Globus pallidus (tissue), 1 donor: ENCODE measurements around the gene SNIP1.
"Not testable (repeated sequence)": the region's sequence is repeated elsewhere in the genome, so short reads cannot be mapped to it uniquely, and the experiment has no call there.

Experiments used
- DNase-seq: peaks from one replicate; pipeline ENCODE4 v3.0.0-alpha.2; 2015; ENCODE audit warnings: low spot score

SNIP1 gene

DNA sequence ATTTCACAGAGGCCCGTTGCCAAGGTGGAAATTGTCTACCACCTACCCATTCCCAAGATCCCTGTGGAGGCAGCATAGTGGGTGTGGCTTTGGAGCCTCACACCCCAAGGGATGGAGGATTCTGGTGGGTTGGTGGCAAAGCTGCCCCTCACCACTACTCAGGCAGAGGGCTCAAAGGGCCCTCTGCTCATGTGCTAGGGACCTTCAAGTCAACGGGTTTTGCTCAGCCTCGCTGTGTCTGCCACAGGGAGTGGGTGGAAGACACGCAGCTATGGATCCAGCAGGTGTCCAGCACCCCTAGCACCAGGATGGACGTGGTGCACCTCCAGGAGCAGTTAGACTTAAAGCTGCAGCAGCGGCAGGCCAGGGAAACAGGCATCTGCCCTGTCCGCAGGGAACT lies 5.0 kb upstream of the SNIP1 start:
- no peak for DNase-seq

DNA sequence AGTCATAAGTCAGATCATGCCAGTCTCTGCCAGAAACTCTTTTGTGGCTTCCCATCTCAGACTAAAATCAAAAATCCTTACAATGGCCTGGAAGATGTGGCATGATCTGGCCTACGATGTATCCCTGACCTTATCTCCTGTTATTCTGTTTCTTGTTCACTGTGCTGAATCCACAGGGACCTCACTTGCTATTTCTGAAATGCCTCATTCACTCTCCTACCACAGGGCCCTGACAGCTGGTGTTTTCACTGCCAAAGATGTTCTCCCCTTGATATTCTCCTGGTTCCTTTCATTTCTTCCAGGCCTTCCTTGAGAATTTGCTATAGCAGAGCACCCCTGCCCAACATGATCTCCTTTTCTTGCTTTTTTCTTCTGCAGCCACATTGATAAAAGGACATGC lies 4.3 kb upstream of the SNIP1 start:
- no peak for DNase-seq

DNA sequence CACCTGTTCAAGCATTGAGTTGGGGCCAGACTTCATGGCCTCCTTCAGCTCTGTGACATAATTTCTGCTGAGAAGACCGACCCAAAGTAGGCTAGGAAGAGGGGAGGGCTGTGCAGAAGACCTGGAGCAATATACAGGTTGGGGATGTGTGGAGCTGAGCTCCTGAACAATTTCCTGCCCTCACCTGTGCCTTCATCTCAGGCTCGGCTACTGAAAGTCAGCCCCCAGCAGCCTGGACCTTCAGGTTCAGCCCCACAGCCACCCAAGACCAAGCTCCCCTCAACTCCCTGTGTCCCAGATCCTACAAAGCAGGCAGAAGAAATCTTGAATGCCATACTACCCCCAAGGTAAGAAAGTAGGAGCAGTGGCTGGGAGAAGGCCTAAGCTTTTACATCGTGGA lies 3.3 kb upstream of the SNIP1 start:
- DNase-seq: no peak

DNA sequence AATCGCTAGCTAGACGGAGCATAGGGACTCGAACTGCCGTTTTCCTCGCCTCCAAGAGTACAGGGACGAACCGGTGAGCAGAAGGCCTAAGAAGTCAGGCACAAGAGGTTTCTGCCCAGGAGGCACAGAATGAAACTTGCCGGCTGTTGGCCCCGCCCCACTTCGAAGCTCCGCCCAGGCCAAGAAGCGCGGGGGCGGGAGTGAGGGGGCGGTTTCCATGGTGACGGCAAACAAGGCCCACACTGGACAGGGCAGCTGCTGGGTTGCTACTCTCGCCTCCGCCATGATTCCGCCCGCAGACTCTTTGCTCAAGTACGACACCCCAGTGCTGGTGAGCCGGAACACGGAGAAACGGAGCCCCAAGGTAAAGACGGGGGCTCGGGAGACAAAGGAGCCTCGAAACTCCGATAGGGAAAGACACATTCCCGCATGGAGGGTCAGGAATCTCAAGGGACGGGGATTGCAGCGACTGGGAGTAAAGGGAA lies 2.7 kb upstream of the SNIP1 start, which contains the start of gene DNALI1:
TSS of gene DNALI1 (plus strand) at position 229 of the 485 bp plus-strand sequence. CDS start at position 284, 55 bp downstream.
- DNase-seq: peak; percentile 85

DNA sequence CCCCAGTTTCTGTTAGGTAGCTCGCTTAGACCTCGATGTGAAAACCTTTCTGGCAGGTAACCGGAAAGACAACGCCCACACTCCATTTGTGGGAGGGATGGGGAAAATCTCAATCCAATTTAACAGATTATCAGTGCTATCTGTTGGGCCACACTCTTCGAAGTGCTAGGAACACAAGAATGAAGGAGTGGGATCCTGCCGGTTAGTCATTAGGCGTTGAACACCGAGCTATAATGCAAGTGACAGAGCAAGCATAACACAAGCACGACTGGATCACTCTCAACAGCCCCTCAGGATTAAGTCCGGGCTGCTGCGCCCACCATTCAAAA lies 531 bp downstream of the SNIP1 start:
- no peak for DNase-seq

DNA sequence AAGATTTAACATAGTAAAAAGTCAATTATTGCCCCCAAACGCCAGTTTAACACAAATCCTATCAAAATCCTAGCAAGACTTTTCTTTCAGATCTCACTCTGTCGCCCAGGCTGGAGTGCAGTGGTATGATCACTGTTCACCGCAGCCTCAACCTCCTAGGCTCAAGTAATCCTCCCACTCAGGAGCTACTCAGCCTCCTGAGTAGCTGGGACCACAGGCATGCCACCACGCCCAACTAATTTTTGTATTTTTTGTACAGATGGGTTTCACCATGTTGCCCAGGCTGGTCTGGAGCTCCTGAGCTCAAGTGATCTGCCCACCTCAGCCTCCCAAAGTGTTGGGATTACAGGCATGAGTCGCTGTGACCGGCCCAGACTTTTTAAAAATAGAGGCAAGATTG lies 4.8 kb downstream of the SNIP1 start:
- DNase-seq: no peak

DNA sequence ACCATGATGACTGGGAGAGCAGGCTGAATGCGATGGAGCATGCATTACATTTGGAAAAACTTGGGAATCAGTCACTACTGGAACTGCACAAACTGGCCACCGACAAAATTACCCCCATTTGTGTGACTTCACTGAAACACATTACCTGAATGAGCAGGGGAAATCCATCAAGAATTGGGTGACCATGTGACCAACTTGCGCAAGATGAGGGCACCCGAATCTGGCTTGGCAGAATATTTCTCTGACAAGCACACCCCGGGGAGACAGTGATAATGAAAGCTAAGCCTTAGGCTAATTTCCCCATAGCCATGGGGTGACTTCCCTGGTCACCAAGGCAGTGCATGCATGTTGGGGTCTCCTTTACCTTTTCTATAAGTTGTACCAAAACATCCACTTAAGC lies 9.1 kb downstream of the SNIP1 start:
- no peak for DNase-seq

DNA sequence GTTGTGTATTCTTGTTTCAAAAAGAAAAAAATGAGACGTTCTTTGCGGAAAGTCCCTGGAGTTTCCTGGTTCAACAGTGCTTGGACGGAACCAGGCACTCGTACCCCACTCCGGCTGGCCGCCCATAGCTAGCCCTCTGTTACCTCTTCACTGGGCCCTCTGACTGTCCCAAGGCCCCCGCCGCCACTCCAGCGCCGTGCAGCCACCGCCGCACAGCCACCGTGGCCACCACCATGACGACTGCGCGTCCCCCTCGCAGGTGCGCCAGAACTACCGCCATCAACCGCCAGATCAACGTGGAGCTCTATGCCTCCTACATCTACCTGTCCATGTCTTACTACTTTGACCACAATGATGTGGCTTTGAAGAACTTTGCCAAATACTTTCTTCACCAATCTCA lies 9.6 kb downstream of the SNIP1 start:
- DNase-seq: no peak

DNA sequence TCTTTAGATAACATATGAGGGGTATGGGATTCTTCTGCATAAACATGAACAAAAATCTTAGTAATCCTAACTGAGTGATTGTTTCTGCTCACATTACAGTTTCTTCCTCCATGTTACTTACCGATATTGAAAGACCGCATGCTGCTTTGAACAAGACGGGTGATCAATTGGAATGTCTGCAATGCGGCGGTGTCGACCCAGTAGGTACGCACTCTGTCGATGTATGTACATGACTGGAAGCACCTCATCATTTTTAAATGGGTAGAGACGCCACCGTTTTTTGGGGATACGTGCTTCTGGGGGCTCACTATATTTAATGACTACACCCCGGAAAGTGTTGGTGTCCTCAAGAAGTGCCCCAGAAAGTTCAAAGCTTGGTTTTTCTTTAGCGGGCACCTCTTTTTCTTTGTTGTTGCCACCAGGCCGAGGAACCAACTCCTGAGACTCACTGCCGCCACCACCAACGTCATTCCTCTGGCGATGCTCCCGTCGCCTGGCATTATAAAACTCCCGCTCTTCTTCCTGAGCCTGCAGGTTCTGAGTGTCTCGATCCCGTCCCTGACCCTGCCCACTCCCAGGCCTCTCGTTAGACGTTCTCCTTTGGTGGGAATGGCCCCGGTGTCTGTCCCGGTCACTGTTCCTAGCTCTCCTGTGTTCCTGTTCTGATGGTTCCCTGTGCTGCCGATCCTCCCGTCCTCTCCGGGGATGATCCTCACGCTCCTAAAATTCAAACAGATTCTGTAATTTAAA lies 13.9 kb downstream of the SNIP1 start:
- no peak for DNase-seq

DNA sequence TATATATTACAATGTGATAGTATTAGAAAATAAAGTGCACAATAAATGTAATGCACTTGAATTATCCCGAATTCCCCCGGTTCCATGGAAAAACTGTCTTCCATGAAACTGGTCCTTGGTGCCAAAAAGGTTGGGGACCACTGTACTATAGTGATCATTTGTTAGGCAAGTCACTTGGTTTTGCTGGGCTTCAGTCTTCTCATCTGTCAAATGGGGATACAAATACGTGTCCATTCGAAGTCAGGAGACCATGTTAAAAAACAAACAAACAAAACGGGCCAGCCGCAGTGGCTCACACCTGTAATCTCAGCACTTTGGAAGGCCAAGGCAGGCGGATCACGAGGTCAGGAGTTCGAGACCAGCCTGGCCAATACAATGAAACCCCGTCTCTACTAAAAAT lies 14.9 kb downstream of the SNIP1 start:
- DNase-seq: not testable (repeated sequence)

DNA sequence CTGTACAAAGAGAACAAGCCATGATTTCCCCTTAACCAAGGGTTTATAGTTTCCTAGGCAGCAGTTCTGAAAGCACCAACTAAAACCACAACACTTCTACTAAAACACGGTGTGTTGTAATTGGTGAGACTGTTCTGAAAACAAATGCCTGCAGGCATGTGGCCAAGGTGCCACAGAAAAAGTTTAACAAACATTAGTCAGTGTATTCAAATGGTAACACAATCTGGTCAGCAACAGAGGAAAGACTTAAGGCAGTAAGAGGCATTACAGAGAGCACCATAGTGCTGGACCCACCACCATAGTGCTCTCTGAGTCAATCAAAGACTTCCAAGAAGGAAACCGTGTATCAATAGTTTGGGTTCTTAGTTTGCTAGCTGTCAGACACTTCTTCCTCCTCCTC lies 16.7 kb downstream of the SNIP1 start:
- no peak for DNase-seq

DNA sequence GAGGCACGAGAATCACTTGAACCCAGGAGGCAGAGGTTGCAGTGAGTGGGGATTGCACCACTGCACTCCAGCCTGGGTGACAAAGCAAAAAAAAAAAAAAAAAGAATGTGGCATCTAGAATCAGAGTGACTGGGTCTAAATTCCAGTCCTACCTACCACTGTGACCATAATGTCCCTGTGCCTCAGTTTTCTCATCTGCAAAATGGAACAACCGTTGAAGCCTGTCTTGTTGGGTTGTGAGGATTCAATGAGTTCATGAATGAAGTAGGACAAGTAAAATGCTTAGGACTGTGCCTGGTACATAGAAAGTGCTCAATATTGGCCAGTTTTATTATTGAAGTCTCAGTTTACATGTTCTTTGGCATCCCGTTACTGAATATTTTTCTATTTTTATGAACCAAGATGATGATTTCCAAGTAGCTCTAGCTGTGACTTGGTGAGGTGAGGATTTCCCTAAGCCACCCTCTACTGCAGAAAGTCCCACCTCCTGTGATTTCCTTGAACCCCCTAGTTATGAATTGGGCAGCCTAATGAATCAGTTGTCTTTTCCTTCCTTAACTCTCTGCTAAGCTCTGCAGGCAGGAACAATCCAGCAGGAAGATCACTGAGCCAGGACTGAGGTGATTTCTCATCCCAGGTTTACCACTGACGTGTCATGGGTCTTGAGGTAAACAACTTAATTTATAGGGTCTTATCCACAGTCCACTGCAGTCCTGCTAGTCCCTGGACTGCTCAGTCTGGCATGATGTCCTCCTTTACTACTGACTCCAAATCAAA lies 20.6 kb downstream of the SNIP1 start:
- DNase-seq: no peak

DNA sequence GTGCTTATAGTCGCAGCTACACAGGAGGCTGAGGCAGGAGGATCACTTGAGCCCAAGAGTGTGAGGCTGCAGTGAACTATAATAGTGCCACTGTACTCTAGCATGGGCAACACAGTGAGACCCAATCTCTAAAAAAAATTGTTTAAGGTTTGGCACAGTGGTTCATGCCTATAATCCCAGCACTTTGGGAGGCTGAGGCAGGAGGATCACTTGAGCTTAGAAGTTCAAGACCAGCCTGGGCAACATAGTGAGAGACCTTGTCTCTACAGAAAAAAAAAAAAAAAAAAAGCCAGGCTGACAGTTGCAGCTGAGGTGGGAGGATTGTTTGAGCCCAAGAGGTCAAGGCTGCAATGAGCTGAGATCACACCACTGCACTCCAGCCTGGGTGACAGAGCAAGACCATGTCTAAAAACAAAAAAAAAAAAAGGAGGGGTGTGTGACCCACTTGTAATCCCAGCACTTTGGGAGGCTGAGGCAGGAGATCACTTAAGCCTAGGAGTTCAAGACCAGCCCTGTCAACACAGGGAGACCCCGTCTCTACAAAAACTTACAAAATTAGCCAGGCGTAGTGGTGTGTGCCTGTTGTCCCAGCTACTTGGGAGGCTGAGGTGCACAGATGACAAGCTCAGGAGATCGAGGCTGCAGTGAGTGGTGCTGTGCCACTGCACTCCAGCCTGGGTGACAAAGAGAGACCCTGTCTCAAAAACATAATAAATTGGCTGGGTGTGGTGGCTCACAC lies 21.5 kb downstream of the SNIP1 start:
- not testable (repeated sequence) for DNase-seq

DNA sequence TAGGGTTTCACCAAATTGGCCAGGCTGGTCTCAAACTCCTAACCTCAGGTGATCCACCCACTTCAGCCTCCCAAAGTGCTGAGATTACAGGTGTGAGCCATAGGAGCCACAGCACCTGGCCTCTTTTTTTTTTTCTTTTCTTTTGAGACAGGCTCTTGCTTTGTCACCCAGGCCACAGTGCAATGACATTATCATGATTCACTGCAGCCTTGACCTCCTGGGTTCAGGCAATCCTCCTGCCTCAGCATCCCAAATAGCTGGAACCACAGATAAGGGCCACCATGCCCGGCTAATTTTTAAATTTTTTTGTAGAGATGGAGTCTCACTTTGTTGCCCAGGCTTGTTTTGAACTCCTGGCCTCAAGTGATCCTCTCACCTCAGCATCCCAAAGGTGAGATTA lies 24.2 kb downstream of the SNIP1 start:
- DNase-seq: not testable (repeated sequence)

DNA sequence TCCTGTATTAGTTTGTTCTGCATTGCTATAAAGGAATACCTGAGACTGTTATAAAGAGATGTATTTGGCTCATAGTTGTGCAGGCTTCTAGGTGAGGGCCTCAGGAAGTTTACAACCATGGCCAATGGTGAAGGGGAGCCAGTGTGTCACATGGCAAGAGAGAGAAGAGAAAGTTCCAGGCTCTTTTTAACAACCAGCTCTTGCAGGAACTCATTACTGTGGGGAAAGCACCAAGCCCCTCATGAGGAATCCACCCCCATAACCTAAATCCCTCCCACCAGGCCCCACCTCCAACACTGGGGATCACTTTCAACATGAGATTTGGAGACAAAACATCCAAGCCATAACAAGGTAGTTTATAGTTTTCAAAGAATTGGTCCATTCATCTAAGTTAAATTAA lies 34.5 kb downstream of the SNIP1 start:
- DNase-seq: no peak

DNA sequence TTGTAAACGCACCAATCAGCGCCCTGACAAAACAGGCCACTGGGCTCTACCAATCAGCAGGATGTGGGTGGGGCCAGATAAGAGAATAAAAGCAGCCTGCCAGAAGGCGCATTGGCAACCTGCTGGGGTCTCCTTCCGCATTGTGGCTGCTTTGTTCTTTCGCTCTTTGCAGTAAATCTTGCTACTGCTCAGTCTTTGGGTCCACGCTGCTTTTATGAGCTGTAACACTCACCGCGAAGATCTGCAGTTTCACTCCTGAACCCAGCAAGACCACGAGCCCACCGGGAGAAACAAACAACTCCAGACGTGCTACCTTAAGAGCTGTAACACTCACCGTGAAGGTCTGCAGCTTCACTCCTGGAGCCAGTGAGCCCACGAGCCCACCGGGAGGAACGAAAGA lies 35.2 kb downstream of the SNIP1 start:
- DNase-seq: not testable (repeated sequence)

DNA sequence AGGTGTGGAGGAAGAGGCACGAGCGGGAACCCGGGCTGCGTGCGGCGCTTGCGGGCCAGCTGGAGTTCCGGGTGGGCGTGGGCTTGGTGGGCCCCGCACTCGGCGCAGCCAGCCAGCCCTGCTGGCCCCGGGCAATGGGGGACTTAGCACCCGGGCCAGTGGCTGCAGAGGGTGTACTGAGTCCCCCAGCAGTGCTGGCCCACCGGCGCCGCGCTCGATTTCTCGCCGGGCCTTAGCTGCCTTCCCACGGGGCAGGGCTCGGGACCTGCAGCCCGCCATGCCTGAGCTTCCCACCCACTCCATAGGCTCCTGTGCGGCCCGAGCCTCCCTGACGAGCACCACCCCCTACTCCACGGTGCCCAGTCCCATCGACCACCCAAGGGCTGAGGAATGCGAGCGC lies 35.9 kb downstream of the SNIP1 start:
- DNase-seq: not testable (repeated sequence)

DNA sequence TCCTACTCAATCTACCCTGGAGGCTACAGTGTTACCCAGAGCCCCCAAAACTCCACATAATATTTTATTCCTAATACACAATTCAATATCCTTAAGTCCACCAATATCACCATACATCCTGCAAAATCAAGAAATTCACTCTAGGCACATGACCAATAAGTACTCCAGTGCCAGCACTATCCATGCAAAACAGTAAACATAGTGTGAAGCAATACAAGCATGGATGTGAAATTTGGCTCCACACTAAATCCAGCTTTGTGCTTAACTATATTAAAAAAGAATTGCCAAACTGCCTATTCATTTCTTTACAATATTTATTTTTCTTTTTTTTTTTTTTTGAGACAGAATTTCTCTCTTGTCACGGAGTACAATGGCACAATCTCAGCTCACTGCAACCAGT lies 36.5 kb downstream of the SNIP1 start:
- DNase-seq: no peak

DNA sequence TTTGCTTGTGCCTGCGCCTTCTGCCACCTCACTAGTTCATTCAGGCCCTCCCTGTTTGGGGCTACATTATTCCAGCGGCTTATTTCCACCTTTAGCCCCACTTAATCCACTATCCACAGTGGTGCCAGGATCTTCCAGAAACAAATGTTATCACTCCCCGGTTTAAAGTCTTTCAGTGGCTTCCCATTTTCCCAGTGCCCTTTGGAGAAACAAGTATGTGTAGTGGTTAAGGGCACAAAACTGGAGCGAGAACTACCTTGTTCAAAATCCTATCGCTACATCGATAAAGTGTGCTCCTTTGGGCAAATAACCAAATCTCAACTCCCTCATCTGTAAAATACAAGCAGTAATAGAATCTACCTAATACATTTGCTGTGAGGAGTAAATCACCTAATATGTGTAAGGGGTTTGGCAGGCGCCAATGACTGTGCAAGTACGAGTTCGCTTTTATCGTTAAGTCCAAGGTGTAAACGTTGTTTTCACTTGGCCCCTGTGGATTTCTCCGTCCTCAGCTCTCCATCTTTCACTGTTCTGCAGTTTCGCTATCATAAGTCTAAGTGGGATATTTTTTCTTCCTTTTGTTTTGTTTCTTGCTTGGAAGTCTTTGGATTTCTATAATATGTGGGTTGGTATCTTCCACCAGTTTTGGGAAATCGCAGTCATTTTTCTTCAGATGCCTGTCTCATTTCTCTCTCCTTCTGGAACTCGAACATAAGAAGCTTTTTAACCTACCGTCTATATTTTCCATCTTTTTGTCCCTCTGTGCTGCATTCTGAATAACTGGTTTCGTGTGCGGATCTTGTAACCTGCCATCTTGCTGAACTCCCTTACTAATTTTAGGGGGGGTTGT lies 38.7 kb downstream of the SNIP1 start:
- DNase-seq: peak; percentile 3

DNA sequence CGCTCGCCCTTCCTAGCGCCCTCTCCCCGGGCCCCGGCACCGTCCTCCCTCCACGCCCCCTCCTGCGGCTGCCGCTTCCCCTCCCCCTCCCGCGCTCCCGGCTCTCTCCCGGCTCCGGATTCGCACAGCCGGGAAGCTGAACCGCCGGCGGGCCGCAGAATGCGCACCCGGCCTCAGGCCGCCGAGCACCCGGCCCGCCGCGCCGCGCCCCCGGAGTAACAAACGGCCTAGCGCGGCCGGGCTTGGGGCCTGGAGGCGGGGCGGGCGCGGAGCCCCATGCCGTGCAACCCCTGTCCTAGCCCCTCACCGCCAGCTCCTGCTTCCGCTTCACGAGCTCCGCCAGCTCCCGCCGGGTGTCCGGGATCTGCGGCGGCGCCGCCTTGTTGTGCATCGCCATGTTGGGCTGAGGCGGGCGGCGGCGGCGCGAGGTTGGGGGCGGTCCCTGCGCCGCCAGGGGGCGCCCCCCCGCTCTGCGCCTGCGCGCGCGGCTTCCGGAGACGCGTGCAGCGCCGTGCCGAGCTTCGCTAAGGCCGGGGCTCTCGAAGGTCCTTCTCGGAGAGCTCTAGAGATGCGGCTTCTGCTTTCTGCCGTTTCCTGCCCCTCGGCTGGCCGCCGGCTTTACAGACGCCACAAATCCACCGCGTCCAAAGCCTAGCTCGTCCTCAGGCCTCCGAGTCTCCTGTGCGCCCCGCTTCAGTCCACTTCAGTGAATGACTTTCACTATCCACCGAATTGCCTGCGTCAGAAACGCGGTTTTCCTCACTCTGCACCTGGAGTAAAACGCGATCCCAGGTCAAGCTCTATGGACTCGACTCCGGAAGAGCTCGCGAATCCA lies 39.5 kb downstream of the SNIP1 start, which contains the start of gene MEAF6:
TSS of gene MEAF6 (minus strand) at position 417 of the 835 bp plus-strand sequence. CDS start at position 397, 20 bp downstream.
- DNase-seq: peak; percentile 73
